ENCODE results near the gene NEK3.
"Not testable (repeated sequence)": the region's sequence is repeated elsewhere in the genome, so short reads cannot be mapped to it uniquely, and the experiment has no call there.

NEK3 gene

DNA sequence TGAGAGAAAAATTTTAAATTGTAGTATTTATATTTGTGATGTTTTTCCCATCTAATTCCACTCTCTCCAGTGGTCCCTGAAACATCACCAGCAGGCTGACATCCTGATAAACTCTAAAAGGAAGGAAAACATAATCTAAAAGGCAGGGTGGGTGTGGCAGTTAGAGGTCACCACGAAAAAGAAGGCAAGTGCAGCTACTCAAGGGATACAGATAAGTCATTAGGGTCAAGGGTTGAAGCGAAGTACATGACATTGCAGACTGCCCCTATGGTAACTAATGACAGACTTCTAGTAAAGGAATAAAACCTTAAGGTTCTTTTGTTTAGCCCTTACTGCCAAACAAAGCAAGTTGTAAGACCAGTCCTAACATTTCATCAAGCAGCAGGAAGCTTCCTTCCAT, 6.0 kb upstream of the NEK3 start:
- no peak for DNase-seq

DNA sequence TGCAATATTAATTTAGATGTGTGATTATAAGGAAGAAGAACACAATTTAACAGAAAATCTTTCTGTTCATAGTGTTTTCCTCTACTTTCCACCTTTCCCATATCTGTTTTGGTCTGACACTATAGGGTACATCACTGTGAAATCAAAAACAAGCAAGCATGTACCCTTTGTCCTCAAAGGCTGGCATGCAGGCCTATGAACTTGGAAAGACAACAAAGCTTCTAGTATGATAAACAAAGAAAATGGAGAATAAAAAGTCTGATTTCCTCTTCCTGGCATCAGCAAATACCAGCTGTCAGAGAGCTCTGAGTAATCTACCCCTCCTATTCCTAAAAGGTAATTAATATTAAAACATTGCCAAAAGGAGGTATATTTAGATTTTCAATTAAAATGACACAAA, 5.6 kb upstream of the NEK3 start:
- DNase-seq = no peak

DNA sequence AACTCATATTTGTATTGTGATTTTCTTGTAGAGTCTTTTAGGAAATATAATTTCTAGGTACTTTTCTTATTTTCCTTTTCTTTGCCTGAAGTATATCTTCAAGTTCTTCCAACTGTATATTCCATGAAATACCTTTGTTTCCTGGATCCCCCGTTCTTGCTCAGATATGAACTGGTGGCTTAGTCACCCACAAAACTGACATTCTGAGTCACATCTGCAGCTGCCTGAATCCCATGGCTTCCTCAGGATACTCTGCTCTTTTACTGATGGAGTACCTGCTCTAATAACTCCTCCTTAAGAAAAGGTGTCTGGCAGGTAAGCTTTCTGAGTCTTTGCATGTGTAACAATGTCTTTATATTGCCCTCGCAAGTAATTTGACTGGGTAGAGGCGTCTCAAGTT, 4.5 kb upstream of the NEK3 start:
- not testable (repeated sequence) for DNase-seq

DNA sequence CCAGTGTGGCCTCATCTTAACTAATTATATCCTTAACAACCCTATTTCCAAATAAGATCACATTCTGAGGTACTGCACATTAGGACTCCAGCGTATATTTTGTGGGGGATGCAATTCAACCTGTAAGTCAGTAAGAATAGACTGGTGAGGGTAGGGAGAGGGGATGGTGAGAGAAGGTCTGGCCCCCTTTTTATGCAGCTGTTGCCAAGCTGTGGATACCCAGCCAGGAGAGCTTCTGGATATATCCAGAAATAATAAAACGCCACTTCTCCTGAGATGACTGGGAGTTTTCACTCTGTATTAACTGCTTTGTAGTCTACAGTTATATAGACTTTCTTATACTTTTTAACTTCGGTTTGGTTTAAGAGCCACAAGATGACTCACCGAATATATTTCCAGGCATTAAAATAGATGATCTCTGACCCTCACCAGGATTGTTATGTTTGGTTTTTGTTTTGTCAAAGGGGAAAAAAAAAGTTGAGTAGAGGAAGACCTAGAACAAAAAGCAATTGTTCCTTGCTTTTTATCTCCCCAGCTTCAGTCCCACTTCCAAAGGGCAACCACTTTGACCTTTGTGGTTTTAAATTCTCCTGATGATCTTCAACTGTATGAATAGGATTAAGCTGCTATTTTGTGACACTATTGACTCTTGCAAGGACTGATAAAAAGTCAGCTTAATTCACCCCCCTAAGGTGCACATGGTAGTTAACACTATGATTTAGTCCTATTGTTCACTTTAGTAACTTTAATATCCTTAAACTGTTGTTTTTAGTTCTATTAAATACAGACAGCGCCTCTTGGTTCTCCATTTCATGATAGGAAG, 3.1 kb upstream of the NEK3 start:
- DNase-seq = peak in 1 of 2 experiments; percentile 14

DNA sequence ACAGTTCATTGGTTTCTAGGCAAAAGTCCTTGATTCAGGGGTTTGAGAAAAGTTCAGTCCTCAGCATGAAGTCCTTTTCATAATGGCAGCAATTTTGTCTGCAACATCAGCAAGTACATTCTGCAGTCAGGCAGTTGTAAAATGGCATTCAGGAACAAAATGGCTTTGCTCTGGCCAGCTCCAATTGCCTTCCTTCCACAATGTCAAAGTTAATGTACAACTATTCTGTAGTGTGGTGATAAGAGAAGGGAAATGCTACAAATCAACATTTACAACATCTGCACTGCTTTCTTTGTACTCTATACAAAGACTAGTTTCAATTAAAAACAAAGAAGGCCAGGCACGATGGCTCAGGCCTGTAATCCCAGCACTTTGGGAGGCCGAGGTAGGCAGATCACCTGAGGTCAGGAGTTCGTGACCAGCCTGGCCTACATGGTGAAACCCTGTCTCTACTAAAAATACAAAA, 1.8 kb upstream of the NEK3 start:
- no peak for DNase-seq

DNA sequence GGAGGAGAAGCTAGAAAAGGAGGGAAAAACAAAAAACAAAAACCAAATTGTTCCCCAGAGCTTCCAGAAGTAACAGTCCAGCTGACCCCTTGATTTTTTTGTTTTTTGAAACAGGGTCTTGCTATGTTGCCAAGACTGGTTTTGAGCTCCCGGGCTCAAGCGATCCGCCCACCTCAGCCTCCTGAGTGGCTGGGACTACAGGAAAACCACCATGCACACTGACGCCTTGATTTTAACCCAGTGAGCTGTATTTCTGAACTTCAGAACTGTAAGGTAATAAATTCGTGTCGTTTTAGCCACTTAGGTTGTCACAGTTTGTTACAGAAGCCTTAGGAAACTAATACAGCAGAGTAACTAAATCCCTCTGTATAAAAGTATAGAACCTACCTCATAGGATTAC, 1.1 kb upstream of the NEK3 start:
- DNase-seq = no peak

DNA sequence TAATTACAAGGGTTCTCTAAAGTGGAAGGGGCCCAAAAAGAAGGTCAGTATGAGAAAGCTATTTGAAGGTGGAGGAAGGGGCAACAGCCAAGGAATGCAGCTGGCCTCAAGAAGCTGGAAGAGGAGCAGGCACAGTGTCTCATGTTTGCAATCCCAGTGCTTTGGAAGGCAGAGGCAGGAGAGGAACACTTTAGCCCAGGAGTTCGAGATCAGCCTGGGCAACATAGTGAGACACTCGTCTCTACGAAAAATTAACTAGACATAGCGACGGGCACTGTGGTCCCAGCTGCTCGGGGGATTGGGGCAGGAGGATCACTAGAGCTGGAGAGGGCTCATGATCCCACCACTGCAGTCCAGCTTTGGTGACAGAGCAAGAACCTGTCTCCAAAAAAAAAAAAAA, 656 bp upstream of the NEK3 start:
- no peak for DNase-seq

DNA sequence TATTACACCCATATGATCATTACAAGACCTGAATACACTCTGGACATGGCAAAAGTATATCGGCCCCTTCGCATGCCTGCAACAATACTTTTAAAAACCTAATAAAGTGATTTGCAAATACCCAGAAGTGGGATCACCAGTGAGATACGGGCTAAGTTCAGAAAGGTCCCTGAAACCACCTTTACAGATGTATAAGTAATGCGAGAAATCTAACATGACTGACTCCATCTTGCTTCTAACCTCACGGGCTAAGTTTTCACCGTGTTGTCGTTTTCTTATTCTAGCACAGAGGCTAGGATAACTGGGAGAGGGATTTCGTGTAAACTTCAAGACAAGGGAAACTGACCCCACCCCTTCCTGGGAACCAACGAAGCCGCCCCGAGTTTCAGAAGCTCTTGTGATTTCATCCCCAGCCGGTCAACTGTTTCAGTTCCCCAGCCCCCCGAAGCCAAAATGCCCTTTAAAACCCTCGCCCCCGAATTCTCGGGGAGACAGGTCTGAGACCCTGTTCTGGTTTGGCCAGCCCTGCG, 703 bp downstream of the NEK3 start:
- DNase-seq = peak in 1 of 2 experiments; percentile 63

DNA sequence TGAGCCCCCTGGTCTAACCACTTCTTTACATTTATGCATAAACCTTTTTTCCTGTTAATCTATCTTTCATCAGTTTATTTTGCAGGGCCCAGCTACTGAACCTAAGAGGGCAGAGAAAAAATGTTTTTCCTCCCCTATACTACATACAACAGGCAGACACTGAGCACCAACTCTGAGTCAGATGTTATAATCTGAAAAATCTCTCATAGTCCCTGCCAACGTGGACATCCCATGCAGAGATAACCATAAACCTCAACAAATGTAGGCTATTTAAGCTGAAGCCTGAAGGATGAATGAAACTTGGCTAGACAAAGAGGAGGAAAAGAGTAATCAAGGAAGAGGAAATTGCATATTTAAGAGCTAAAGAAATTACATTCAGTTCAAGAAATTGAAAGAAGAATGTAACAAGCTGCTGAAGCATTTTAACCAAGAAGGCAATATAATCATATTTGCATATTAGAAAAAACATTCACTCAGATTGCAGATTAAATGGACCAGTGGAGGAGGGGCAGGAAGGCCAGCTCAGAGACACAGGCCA, 2.6 kb downstream of the NEK3 start:
- DNase-seq = no peak

DNA sequence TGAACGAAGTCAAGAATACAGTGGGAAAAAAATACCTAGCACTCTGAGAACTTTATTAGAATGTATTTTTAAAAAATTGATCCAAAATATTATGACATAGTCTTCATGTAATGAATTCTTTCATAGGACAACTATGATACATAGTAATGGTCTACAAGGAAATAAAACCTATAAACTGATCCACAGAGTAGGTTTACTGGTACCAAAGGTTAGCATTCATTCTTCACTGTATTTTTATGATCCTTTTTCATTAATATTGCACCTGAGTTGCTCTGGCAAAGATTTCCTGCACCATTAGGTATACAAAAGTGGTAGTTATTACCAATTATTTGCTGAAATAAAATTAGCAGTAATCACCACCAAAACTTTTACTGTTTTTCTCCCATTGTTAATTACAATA, 4.2 kb downstream of the NEK3 start:
- DNase-seq = no peak

DNA sequence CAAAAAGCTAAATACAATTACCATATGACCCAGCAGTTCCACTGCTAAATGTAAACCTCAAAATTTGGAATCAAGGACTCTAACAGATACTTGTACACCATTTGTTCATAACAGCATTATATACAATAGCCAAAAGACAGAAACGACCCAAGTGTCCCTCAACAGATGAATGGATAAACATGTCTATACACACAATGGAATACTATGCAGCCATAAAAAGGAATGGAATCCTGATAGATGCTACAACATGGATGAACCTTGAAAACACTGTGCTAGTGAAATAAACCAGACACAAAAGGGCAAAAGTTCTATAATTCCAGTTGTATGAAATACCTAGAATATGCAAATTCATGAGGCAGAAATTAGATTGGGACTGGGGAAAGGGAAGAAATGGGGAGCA, 12.2 kb downstream of the NEK3 start:
- DNase-seq = no peak

DNA sequence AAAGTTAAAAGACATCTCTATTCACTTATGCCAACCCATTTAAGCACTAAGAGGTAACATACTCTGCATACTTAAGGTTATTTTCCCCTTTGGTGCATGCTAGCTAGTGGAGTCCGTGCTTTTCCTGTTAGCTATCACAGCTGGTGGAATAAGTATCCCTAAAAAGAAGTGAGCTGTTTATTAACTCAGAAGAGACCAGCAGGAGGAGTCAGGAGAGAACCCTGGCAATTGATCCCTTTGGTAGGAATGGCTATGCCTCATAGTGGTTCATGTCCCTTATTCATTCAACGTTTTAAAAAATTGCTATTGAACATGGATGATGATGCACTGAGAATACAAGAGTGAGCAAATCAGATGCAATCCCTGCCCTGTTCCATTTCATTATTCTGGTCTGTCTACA, 18.1 kb downstream of the NEK3 start:
- no peak for DNase-seq

DNA sequence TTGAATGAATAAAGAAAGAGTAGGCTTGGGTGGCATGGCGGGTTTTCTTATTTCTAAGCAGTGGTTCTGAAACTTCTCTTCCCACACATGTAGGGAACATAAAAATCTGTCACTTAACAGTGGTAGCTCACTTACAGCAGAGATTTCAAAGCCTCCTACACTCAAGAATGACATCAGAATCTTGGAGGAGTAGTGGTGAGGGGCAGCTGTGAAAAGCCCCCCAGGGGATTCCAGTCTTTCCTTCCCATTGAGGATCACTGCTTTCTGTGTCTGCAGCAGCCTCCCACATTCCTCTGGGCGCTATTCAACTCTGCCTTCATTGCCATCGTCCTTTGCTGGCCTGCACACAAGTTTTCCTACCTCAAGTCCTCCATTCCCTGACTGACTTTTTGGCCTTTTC, 21.9 kb downstream of the NEK3 start:
- no peak for DNase-seq

DNA sequence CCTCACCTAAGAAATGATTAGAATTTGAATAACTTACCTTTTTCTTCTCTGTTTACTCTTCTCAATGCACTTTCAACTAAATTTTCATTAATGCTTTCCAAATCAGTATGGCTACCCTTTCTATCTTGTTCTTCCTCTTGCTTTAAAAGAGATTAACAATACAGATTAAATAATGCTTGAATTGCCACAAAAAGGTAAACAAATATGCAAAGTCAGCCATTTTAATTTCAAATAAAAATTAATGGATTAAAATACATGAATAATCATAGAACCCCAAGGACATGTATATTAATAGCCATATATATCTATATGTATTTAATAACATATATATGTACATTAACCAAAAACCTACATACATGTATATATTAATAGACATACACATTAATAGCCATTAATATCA, 22.6 kb downstream of the NEK3 start:
- no peak for DNase-seq

DNA sequence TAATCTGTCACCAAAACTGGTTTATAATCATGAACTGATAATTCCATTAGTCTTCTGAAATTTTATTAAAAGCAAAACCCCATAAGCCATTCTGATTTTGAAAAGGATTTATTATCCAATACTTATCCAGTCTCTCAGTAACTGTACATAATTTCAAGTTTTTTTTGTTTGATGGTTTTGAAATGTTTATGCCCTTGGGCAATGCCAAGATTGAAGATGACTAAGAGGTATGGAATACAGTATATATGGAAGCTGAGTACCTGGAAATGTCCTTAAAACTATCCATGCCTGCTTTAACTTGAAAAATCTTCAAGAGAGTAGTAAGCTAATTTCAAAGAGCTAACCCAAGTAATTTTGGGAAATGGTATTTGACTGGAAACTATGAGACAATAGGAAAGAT, 28.8 kb downstream of the NEK3 start:
- no peak for DNase-seq

DNA sequence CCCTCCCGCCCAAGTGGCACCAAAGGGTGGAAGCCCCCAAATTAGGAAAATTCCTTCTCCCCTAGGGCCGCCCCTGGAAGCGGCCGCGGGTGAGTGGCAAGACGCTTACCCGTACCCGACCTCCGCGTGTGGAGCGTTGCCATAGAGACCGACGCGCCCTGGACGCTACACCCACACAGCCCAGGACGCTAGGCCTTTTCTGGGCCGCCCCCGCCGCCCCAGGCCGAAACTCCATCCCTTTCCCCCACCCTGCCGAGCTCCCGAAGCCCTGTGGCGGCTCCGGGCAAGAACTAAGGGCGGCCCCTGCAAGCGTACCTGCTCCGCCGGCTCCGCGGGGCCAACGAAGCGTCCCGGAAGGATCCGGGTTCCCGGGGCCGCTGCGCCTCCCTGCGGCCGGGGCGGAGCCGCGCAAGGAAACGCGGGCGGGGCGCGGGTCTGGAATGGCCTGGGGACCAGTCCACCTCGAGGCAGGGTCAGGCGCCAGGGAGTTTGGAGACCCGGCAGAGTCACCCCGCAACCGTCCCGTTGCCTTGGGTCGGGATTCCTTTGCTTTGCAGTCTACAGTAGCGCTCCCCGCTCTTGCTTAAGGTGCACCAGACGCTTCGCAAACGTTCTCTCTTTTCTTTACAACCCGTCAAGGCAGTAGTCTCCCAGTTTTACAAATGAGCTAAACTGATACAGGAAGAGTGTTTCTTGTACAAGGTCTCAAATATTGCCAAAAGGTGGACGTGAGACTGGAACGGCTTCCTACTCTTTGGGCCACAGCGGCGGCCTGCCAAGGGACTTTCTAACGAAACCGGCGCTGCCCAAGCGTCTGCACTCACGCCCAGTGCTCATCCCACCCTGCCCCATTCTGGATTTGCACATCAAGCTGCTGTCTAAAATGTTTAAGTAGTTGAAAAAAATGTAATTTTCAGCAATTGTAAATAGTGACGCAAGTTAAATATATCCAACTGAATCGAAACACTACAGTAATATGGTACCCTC, 30.4 kb downstream of the NEK3 start, which contains the start of gene NEK5:
TSS of gene NEK5 (minus strand) at position 360 of the 987 bp plus-strand sequence. CDS start 1,591 bp downstream, outside the sequence.
- DNase-seq = peak; percentile 46 to 72

DNA sequence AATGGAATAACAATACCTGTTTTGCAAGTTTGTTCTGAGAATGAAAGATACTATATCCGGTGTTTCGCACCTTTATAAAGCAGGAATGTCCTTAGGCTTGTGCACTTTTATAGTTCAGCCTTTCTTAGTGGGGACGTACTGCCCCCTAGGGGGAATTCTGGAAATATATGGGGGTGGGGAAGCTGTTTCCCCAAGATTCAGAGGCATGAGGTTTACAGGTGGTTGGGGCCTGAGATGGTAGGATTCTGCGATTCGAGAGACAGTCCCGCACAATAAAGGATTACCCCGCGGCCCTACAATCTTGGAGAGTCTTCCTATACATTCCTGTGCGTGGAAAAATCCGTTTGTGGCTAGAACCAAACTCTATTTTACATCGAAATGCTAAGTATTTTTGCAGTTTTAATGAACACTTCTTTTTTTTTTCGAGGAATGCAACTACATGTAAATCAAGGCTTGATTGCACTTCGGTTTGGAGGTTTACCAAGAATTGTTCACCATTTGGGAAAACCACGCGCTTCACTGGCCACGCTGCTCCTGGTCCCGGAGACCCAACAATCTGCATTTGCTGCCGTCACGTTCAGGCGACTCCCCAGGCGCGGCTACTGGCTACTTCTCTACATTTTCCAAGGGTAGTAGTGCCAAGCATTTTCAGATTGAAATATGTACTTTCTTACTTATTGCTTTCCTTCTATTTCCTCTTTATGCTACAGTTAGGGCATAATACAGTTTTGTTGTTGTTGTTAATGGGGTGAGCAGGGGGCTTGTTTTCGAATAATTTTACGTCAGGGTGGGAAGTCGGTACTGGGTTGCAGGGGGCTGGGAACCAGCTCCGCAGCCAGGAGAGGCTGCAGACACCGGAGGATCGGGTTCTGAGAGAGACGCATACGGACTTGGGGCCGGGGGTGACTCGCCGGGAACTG, 31.4 kb downstream of the NEK3 start:
- DNase-seq = peak; percentile 68 to 72

DNA sequence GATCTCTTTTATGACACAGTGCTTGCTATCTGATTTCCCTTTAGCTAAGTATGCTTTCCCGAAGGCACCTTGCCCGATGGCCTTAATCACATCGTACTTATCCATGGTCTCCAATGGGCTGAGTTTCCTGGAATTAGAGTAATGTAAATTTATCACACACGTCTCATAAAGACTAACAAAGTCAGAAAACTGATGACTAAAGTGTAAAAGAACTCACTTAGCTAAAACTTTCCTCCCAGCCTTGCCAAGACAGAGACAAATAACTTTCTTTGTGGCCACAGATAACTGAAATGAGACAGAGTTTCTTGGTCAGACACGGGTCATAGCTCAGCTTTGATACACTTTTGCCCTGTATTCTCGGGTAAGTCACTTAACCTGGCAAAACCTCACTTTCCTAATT, 32.0 kb downstream of the NEK3 start:
- DNase-seq = no peak

DNA sequence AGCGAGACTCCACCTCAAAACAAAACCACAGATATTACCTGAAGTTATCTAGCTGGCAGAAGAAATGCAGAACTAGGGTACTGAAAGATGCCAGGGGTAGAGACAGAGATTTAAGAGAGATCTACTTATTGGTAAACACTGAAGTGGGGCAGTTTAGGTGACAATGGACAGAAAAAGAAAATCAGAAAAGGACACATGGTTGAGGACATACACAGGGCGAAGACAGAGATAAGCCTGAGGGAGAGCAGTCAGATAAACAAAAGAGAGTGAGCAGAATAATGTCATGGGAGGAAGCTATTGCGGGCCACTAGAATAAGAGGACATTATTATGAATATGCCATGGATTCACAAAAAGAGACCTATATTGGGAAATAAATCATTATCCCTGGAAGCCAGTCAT, 33.9 kb downstream of the NEK3 start:
- DNase-seq = no peak

DNA sequence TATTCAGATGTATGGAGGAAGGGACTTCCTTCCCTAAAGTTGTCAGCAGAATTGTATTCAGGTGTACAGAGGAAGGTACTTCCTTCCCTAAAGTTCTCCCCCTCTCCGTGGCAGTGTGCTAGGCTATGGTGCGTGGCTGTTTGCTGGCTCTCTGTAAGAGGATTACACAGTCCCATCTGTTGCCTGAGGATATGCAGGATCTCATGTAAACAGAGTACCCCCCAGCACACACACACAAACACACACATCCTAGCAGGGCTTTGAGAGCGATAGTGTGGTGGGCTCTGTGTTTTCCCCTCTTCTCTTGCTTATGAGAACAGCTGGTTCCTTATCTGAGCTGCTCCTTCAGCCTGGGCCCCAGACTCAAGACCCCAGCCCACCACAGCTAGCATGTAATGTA, 40.8 kb downstream of the NEK3 start:
- no peak for DNase-seq

DNA sequence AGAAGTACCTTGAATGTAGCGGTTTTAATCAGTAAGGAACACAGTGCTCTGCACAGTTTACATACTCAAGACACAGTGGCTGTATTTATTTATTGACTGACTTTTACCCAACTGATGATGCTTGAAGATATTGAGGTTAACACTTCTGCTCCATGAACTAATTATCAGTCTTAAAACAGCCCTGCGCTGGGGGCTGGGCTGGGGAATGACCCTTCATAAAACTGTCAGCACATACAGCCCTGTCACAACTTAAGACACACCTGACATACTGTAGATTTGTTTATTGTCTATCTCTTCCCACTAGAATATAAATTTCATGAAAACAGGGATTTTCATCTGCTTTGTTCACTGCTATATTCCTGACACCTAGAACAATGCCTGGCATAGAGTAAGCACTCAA, 41.3 kb downstream of the NEK3 start:
- DNase-seq = no peak

DNA sequence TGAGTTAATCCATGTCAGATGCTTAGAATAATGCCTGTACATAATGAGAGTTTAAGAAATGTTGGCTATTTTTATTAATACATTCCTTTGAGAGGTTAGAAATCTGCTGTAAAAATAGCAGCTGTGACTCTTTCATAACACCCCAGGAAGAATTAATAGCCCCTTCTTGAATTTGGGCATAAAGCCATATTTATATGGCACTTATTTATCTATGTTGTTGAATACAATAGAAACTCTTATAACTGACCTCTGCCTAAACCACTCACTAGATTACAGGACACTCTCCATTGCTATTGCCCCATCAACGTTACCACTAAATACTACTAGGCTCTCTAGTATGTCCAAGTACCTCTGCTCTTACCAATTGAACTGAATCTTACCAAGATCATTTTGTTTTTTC, 46.8 kb downstream of the NEK3 start:
- no peak for DNase-seq
